Measurements from ENCODE around the gene ASCL3. TPM values are rescaled to one million over a fixed set of nuclear protein-coding genes. Genes with fewer than 3 reads are reported as not detected.
A peak's percentile ranks its signal among the peaks of the same experiment; 100 is the strongest.
"Not testable (repeated sequence)": the region's sequence is repeated elsewhere in the genome, so short reads cannot be mapped to it uniquely, and the experiment has no call there.

ASCL3 gene
- total RNA-seq, 1 experiment from 2014 or later: not detected

DNA sequence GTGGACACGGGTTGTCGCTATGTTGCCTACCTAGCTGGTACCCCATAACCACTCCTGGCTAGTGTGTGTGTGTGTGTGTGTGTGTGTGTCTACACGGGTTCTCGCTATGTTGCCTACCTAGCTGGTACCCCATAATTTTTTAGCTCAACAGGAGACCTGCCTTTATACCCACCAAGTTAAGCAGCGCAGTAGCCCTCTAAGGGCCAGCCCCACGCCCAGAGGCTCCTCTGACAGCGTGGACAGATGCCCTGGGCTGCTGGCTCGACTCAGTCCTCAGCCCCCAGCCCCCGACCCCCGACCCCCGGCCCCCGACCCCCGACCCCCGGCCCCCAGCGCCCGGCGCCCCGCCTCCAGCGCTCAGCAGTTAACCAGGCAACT, 32.2 kb downstream of the ASCL3 start:
- peak overlapping the region; percentile 64 for H3K9ac ChIP-seq (ENCODE audit: low read length)
- peak overlapping the region; percentile 87 for H3K4me2 ChIP-seq (ENCODE audit: low read depth, low read length, poor library complexity, severe bottlenecking)
- no peaks in the 10 kb centered on the region for H4K20me1 ChIP-seq (ENCODE audit: insufficient read depth, low read depth, low read length)
- peaks cover 33% of the 10 kb centered on the region for H3K4me1 ChIP-seq (ENCODE audit: low read length)
- no peaks in the 10 kb centered on the region for H3K27me3 ChIP-seq (ENCODE audit: low read length)
- DNase-seq: no peak
- no peak overlapping the region; the same call in 1 of the 2 replicates for H2AFZ ChIP-seq (ENCODE audit: low read length)
- H3K4me3 ChIP-seq (ENCODE audit: low read length): peak overlapping the region; percentile 93
- H3K9me3 ChIP-seq (ENCODE audit: low read length): no peaks in the 10 kb centered on the region
- H3K79me2 ChIP-seq (ENCODE audit: low read length): peaks cover 9% of the 10 kb centered on the region; the same call in 1 of the 2 replicates
- no peak overlapping the region for H3K27ac ChIP-seq (ENCODE audit: low read length)
- no peaks in the 10 kb centered on the region for H3K36me3 ChIP-seq (ENCODE audit: insufficient read depth, low read length)
- H3K9me2 ChIP-seq (replicated peaks; ENCODE audit: insufficient read depth, low read length): no peaks in the 10 kb centered on the region

DNA sequence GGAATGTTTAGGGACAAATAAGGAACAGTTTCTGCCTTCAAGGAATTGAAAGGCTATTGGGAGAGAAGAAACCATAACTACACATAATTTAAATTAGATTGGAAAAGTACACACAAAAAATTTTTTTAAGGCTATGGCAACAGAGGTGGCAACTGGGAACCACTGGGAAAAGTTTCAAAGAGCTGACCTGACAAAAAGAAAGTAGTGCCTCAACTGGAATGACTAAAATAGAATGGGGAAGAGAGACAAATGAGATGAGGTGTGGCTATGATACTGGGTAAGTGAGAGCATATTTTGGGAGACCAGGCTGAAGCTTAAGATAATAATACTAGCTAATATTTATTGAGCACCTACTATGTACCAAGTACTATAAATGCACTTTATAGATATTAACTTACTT, 34.7 kb downstream of the ASCL3 start:
- H3K79me2 ChIP-seq (ENCODE audit: low read length): peaks cover 9% of the 10 kb centered on the region; the same call in 1 of the 2 replicates
- no peaks in the 10 kb centered on the region for H3K27me3 ChIP-seq (ENCODE audit: low read length)
- H3K4me1 ChIP-seq (ENCODE audit: low read length): peaks cover 21% of the 10 kb centered on the region
- no peaks in the 10 kb centered on the region for H3K9me2 ChIP-seq (replicated peaks; ENCODE audit: insufficient read depth, low read length)
- no peak overlapping the region for H2AFZ ChIP-seq (ENCODE audit: low read length)
- H3K36me3 ChIP-seq (ENCODE audit: insufficient read depth, low read length): no peaks in the 10 kb centered on the region
- no peak overlapping the region for H3K9ac ChIP-seq (ENCODE audit: low read length)
- no peaks in the 10 kb centered on the region for H4K20me1 ChIP-seq (ENCODE audit: insufficient read depth, low read depth, low read length)
- peak; percentile 40 for DNase-seq
- H3K27ac ChIP-seq (ENCODE audit: low read length): no peak overlapping the region
- H3K4me3 ChIP-seq (ENCODE audit: low read length): no peak overlapping the region
- no peak overlapping the region for H3K4me2 ChIP-seq (ENCODE audit: low read depth, low read length, poor library complexity, severe bottlenecking)
- no peaks in the 10 kb centered on the region for H3K9me3 ChIP-seq (ENCODE audit: low read length)

DNA sequence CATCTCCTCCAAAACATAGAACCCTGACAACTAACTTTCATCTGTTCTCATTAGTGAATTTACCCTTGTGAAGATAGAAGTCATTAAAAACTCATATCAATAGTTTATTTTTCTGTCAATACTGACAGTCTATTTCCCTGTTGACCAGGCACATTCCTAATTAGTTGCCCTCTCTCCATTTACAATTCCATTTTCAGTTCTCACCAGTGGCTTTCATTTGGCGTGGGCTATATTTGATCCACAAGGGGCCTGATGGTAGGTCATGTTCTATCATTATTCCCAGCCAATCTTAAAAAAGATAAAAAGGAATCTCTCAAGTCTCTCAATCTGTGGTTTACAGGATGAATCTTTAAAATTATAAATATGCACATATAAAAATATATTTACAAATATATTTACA, 35.7 kb downstream of the ASCL3 start:
- H3K4me2 ChIP-seq (ENCODE audit: low read depth, low read length, poor library complexity, severe bottlenecking): no peak overlapping the region
- H3K4me1 ChIP-seq (ENCODE audit: low read length): peaks cover 17% of the 10 kb centered on the region
- H2AFZ ChIP-seq (ENCODE audit: low read length): no peak overlapping the region
- H3K9ac ChIP-seq (ENCODE audit: low read length): no peak overlapping the region
- H3K27me3 ChIP-seq (ENCODE audit: low read length): no peaks in the 10 kb centered on the region
- no peaks in the 10 kb centered on the region for H3K36me3 ChIP-seq (ENCODE audit: insufficient read depth, low read length)
- peak; percentile 5 for DNase-seq
- H3K9me3 ChIP-seq (ENCODE audit: low read length): no peaks in the 10 kb centered on the region
- H3K9me2 ChIP-seq (replicated peaks; ENCODE audit: insufficient read depth, low read length): no peaks in the 10 kb centered on the region
- peaks cover 5% of the 10 kb centered on the region; the same call in 1 of the 2 replicates for H3K79me2 ChIP-seq (ENCODE audit: low read length)
- no peaks in the 10 kb centered on the region for H4K20me1 ChIP-seq (ENCODE audit: insufficient read depth, low read depth, low read length)
- H3K4me3 ChIP-seq (ENCODE audit: low read length): no peak overlapping the region
- H3K27ac ChIP-seq (ENCODE audit: low read length): no peak overlapping the region

GRCh38 chr11:8905528-8906165, 37.2 kb downstream of the ASCL3 start:
- Histone ChIP-seq H3K27ac (ENCODE audit: low read length) (no peak overlapping the region), H3K9ac (ENCODE audit: low read length) (no peak overlapping the region), H3K9me3 (ENCODE audit: low read length) (no peaks in the 10 kb centered on the region), H3K9me2 (replicated peaks; ENCODE audit: insufficient read depth, low read length) (no peaks in the 10 kb centered on the region), H4K20me1 (ENCODE audit: insufficient read depth, low read depth, low read length) (no peaks in the 10 kb centered on the region), H3K27me3 (ENCODE audit: low read length) (no peaks in the 10 kb centered on the region), H3K4me1 (ENCODE audit: low read length) (peaks cover 12% of the 10 kb centered on the region), H3K4me3 (ENCODE audit: low read length) (no peak overlapping the region), H3K79me2 (ENCODE audit: low read length) (no peaks in the 10 kb centered on the region), H3K36me3 (ENCODE audit: insufficient read depth, low read length) (no peaks in the 10 kb centered on the region), H3K4me2 (ENCODE audit: low read depth, low read length, poor library complexity, severe bottlenecking) (no peak overlapping the region), H2AFZ (ENCODE audit: low read length) (no peak overlapping the region)
- peak; percentile 36 for DNase-seq

DNA sequence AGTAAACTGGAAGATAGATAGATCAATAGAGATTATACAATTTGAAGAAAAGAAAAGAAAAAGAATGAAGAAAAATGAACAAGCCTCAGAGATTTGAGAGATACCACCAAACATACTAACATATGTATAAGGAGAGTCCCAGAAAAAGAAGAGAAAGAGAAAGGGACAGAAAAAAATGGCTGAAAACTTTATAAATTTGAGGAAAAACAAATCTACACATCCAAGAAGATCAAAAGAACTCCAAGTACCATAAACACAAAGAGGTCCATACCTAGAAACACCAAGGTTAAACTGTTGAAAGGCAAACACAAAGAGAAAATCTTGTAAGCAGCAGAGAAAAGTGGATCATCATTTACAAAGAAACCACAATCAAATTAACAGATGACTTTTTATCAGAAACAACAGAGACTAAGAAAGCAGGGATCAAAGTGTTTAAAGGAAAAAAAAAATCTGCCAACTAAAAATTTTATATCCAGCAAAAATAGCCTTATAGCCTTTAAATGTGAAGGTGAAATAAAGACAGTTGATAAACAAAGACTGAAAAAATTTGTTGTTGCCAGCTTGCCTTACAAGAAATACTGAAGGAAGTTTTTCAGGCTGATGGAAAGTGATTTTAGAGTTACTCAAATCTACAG, 43.6 kb downstream of the ASCL3 start:
- Histone ChIP-seq H3K27me3 (ENCODE audit: low read length) (no peaks in the 10 kb centered on the region), H3K4me2 (ENCODE audit: low read depth, low read length, poor library complexity, severe bottlenecking) (no peak overlapping the region), H3K9ac (ENCODE audit: low read length) (no peak overlapping the region), H4K20me1 (ENCODE audit: insufficient read depth, low read depth, low read length) (no peaks in the 10 kb centered on the region), H3K9me2 (replicated peaks; ENCODE audit: insufficient read depth, low read length) (no peaks in the 10 kb centered on the region), H3K4me1 (ENCODE audit: low read length) (no peaks in the 10 kb centered on the region), H2AFZ (ENCODE audit: low read length) (no peak overlapping the region), H3K79me2 (ENCODE audit: low read length) (no peaks in the 10 kb centered on the region), H3K27ac (ENCODE audit: low read length) (no peak overlapping the region), H3K4me3 (ENCODE audit: low read length) (no peak overlapping the region), H3K9me3 (ENCODE audit: low read length) (peaks cover 11% of the 10 kb centered on the region), H3K36me3 (ENCODE audit: insufficient read depth, low read length) (no peaks in the 10 kb centered on the region)
- DNase-seq: peak; percentile 20

DNA sequence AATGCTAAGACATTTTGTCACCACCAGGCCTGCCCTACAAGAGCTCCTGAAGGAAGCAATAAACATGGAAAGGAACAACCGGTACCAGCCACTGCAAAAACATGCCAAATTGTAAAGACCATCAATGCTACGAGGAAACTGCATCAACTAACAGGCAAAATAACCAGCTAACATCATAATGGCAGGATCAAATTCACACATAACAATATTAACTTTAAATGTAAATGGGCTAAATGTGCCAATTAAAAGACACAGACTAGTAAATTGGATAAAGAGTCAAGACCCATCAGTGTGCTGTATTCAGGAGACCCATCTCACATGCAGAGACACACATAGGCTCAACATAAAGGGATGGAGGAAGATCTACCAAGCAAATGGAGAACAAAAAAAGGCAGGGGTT, 51.6 kb downstream of the ASCL3 start:
- H3K4me3 ChIP-seq (ENCODE audit: low read length); H3K4me1 ChIP-seq (ENCODE audit: low read length); H3K4me2 ChIP-seq (ENCODE audit: low read depth, low read length, poor library complexity, severe bottlenecking); H3K36me3 ChIP-seq (ENCODE audit: insufficient read depth, low read length); H3K9me2 ChIP-seq (replicated peaks; ENCODE audit: insufficient read depth, low read length); H3K79me2 ChIP-seq (ENCODE audit: low read length); H3K9ac ChIP-seq (ENCODE audit: low read length); H3K27ac ChIP-seq (ENCODE audit: low read length); H4K20me1 ChIP-seq (ENCODE audit: insufficient read depth, low read depth, low read length); H2AFZ ChIP-seq (ENCODE audit: low read length); H3K27me3 ChIP-seq (ENCODE audit: low read length); H3K9me3 ChIP-seq (ENCODE audit: low read length); DNase-seq: not testable (repeated sequence)

Small RNA genes within 50 kb of the gene (small RNA-seq; reads per million reads assigned to genes)
- gene RF00019: not detected

Other genes starting within 250 kb of the ASCL3 start
- 15.1 and 16.1 TPM in 2 replicates for gene AKIP1, start 31.8 kb downstream of the ASCL3 start, total RNA-seq (2014; rRNA removed; shearing (Covaris generic); ENCODE audit: low replicate concordance)
- not detected in 2 replicates for gene C11orf16, start 10.1 kb downstream of the ASCL3 start, total RNA-seq (2014; rRNA removed; shearing (Covaris generic); ENCODE audit: low replicate concordance)
- gene TMEM9B, start 21.4 kb upstream of the ASCL3 start, total RNA-seq (2014; rRNA removed; shearing (Covaris generic); ENCODE audit: low replicate concordance): 32.9 and 40.0 TPM in 2 replicates
- not detected in 2 replicates for gene NRIP3, start 61.0 kb upstream of the ASCL3 start, total RNA-seq (2014; rRNA removed; shearing (Covaris generic); ENCODE audit: low replicate concordance)
- 6.8 TPM in 1 of 2 replicates, not detected in the other for gene SCUBE2, start 148.6 kb upstream of the ASCL3 start, total RNA-seq (2014; rRNA removed; shearing (Covaris generic); ENCODE audit: low replicate concordance)